Activated naive CD4-positive, alpha-beta T cell treated with anti-CD3 and anti-CD28 coated beads for 36 hours (primary cell): ENCODE results near the gene MARCO. TPM values are rescaled to one million over a fixed set of nuclear protein-coding genes. Genes with fewer than 3 reads are reported as not detected.
"Not testable (repeated sequence)": the region's sequence is repeated elsewhere in the genome, so short reads cannot be mapped to it uniquely, and the experiment has no call there.

Source experiments
- CTCF ChIA-PET: fragments of 350-600 bp; sonication (Branson Sonifier 250); formaldehyde crosslinking; loops from one replicate; lab custom pipeline; 2021; ENCODE audit warnings: antibody characterized with exemption; lab: Charles Lee
- DNase-seq: peaks from one replicate; pipeline ENCODE4 v3.0.0-alpha.2; 2020
- H3K27ac Mint-ChIP-seq: one replicate; pipeline ENCODE4 v1.8.0; 2021; ENCODE audit warnings: mild to moderate bottlenecking, mixed read lengths
- H3K27me3 Mint-ChIP-seq: one replicate; pipeline ENCODE4 v1.8.0; 2021; ENCODE audit warnings: low read depth, mixed read lengths
- H3K36me3 Mint-ChIP-seq: one replicate; pipeline ENCODE4 v1.8.0; 2021; ENCODE audit warnings: low read depth, mixed read lengths
- H3K4me1 Mint-ChIP-seq: one replicate; pipeline ENCODE4 v1.8.0; 2021; ENCODE audit warnings: low read depth, mixed read lengths
- H3K4me3 Mint-ChIP-seq: one replicate; pipeline ENCODE4 v1.8.0; 2021; ENCODE audit warnings: mild to moderate bottlenecking, moderate library complexity, mixed read lengths
- H3K9me3 Mint-ChIP-seq: one replicate; pipeline ENCODE4 v1.8.0; 2021; ENCODE audit warnings: mixed read lengths
- intact Hi-C: fragments of 100-400 bp; cut with micrococcal nuclease; formaldehyde crosslinking; loops from one replicate; pipeline ENCODE4 v1.15.1; 2023
- total RNA-seq, 2 experiments: library from RNA; stranded (reverse); gene quantifications; one replicate each; pipeline ENCODE4 v1.2.3, GENCODE V29; 2021

MARCO gene
- total RNA-seq, 2 experiments from 2014 or later = not detected

- H3K27ac Mint-ChIP-seq, H3K4me3 Mint-ChIP-seq, intact Hi-C loops, H3K36me3 Mint-ChIP-seq, H3K4me1 Mint-ChIP-seq, DNase-seq, H3K27me3 Mint-ChIP-seq, H3K9me3 Mint-ChIP-seq: not testable (repeated sequence)
- CTCF ChIA-PET = interaction anchor here (0.6 kb wide), 1 partner anchor 1344 kb away, joined by 3 read pairs; no protein-coding TSS in a partner anchor
Measured at GRCh38 chr2:119003856-119004255, 61.9 kb downstream of the MARCO start.

GRCh38 chr2:119004602-119005001 is 62.6 kb downstream of the MARCO start:
- no peak for DNase-seq
- Mint-ChIP-seq H3K27ac (no peak overlapping the region), H3K36me3 (no peaks in the 10 kb centered on the region), H3K27me3 (no peaks in the 10 kb centered on the region), H3K4me1 (no peaks in the 10 kb centered on the region), H3K4me3 (no peak overlapping the region), H3K9me3 (peaks cover 8% of the 10 kb centered on the region)
- CTCF ChIA-PET = interaction anchor here (0.6 kb wide), 1 partner anchor 1344 kb away, joined by 3 read pairs; no protein-coding TSS in a partner anchor
- intact Hi-C loops = no loop called here

- H3K36me3 Mint-ChIP-seq = no peaks in the 10 kb centered on the region
- no peaks in the 10 kb centered on the region for H3K4me1 Mint-ChIP-seq
- H3K4me3 Mint-ChIP-seq = no peak overlapping the region
- intact Hi-C loops = no loop called here
- no peak overlapping the region for H3K27ac Mint-ChIP-seq
- CTCF ChIA-PET = no interaction called here
- no peak for DNase-seq
- peaks cover 4% of the 10 kb centered on the region for H3K27me3 Mint-ChIP-seq
- peaks cover 8% of the 10 kb centered on the region for H3K9me3 Mint-ChIP-seq
Measured at GRCh38 chr2:119005051-119005450, 63.1 kb downstream of the MARCO start.

- Mint-ChIP-seq H3K27me3 (peaks cover 6% of the 10 kb centered on the region), H3K4me3 (no peak overlapping the region), H3K9me3 (peaks cover 8% of the 10 kb centered on the region), H3K36me3 (no peaks in the 10 kb centered on the region), H3K4me1 (no peaks in the 10 kb centered on the region), H3K27ac (no peak overlapping the region)
- CTCF ChIA-PET = no interaction called here
- no peak for DNase-seq
- intact Hi-C loops = no loop called here
Measured at GRCh38 chr2:119005555-119005954, 63.6 kb downstream of the MARCO start.

- H3K9me3 Mint-ChIP-seq = peaks cover 8% of the 10 kb centered on the region
- intact Hi-C loops = loop anchor here (2.0 kb wide), 1 partner anchor 124 kb away; no protein-coding TSS in a partner anchor
- H3K36me3 Mint-ChIP-seq = no peaks in the 10 kb centered on the region
- peaks cover 12% of the 10 kb centered on the region for H3K27me3 Mint-ChIP-seq
- DNase-seq = no peak
- CTCF ChIA-PET = interaction anchor here (0.9 kb wide), 1 partner anchor 122 kb away, joined by 3 read pairs; no protein-coding TSS in a partner anchor
- no peak overlapping the region for H3K27ac Mint-ChIP-seq
- H3K4me3 Mint-ChIP-seq = no peak overlapping the region
- H3K4me1 Mint-ChIP-seq = no peaks in the 10 kb centered on the region
Measured at GRCh38 chr2:119006441-119006840, 64.4 kb downstream of the MARCO start.

GRCh38 chr2:119008108-119008507 is 66.1 kb downstream of the MARCO start:
- Mint-ChIP-seq H3K4me1 (no peaks in the 10 kb centered on the region), H3K27me3 (peaks cover 19% of the 10 kb centered on the region), H3K36me3 (no peaks in the 10 kb centered on the region), H3K27ac (no peak overlapping the region), H3K9me3 (peaks cover under 1% of the 10 kb centered on the region), H3K4me3 (no peak overlapping the region)
- intact Hi-C loops = no loop called here
- CTCF ChIA-PET = interaction anchor here (0.6 to 0.7 kb wide), 2 partner anchors 126 to 1673 kb away, joined by 3 read pairs; no protein-coding TSS in a partner anchor
- no peak for DNase-seq

- no peak for DNase-seq
- Mint-ChIP-seq H3K9me3 (no peaks in the 10 kb centered on the region), H3K4me3 (no peak overlapping the region), H3K27ac (no peak overlapping the region), H3K36me3 (no peaks in the 10 kb centered on the region), H3K4me1 (no peaks in the 10 kb centered on the region), H3K27me3 (peaks cover 19% of the 10 kb centered on the region)
- CTCF ChIA-PET = no interaction called here
- intact Hi-C loops = no loop called here
Measured at GRCh38 chr2:119009110-119009509, 67.1 kb downstream of the MARCO start.

- CTCF ChIA-PET = no interaction called here
- no peak for DNase-seq
- H3K4me1 Mint-ChIP-seq = no peaks in the 10 kb centered on the region
- intact Hi-C loops = no loop called here
- H3K27me3 Mint-ChIP-seq = peaks cover 19% of the 10 kb centered on the region
- no peak overlapping the region for H3K4me3 Mint-ChIP-seq
- H3K9me3 Mint-ChIP-seq = no peaks in the 10 kb centered on the region
- H3K36me3 Mint-ChIP-seq = no peaks in the 10 kb centered on the region
- no peak overlapping the region for H3K27ac Mint-ChIP-seq
Measured at GRCh38 chr2:119010336-119010735, 68.3 kb downstream of the MARCO start.

GRCh38 chr2:119011162-119011909 is 69.3 kb downstream of the MARCO start:
- CTCF ChIA-PET = no interaction called here
- Mint-ChIP-seq H3K9me3 (no peaks in the 10 kb centered on the region), H3K27ac (no peak overlapping the region), H3K4me3 (no peak overlapping the region), H3K36me3 (no peaks in the 10 kb centered on the region), H3K27me3 (peaks cover 19% of the 10 kb centered on the region), H3K4me1 (no peaks in the 10 kb centered on the region)
- DNase-seq = no peak
- intact Hi-C loops = no loop called here

- CTCF ChIA-PET = no interaction called here
- intact Hi-C loops = no loop called here
- Mint-ChIP-seq H3K4me1 (no peaks in the 10 kb centered on the region), H3K27me3 (peaks cover 19% of the 10 kb centered on the region), H3K27ac (no peak overlapping the region), H3K9me3 (no peaks in the 10 kb centered on the region), H3K36me3 (no peaks in the 10 kb centered on the region), H3K4me3 (no peak overlapping the region)
- no peak for DNase-seq
Measured at GRCh38 chr2:119011910-119012209, 69.9 kb downstream of the MARCO start.

GRCh38 chr2:119012345-119013301 is 70.6 kb downstream of the MARCO start:
- no peaks in the 10 kb centered on the region for H3K9me3 Mint-ChIP-seq
- H3K4me1 Mint-ChIP-seq = no peaks in the 10 kb centered on the region
- no peak overlapping the region for H3K4me3 Mint-ChIP-seq
- intact Hi-C loops = no loop called here
- DNase-seq = no peak
- CTCF ChIA-PET = interaction anchor here (0.9 kb wide), 1 partner anchor 131 kb away, joined by 3 read pairs; no protein-coding TSS in a partner anchor
- H3K27me3 Mint-ChIP-seq = peaks cover 19% of the 10 kb centered on the region
- H3K36me3 Mint-ChIP-seq = no peaks in the 10 kb centered on the region
- H3K27ac Mint-ChIP-seq = no peak overlapping the region

GRCh38 chr2:119013671-119014070 is 71.7 kb downstream of the MARCO start:
- Mint-ChIP-seq H3K36me3 (no peaks in the 10 kb centered on the region), H3K4me1 (no peaks in the 10 kb centered on the region), H3K27me3 (peaks cover 19% of the 10 kb centered on the region), H3K9me3 (no peaks in the 10 kb centered on the region), H3K27ac (no peak overlapping the region), H3K4me3 (no peak overlapping the region)
- CTCF ChIA-PET = interaction anchor here (0.9 kb wide), 1 partner anchor 132 kb away, joined by 3 read pairs; no protein-coding TSS in a partner anchor
- no peak for DNase-seq
- intact Hi-C loops = no loop called here
